ENCODE data around the gene MEOX1.

The MEOX1 gene

GRCh38 chr17:43618276-43618675, 43.4 kb downstream of the MEOX1 start:
- no peak for DNase-seq (ENCODE audit: low read depth)
- H3K4me3 ChIP-seq (ENCODE audit: low read depth, low read length) = no peak overlapping the region
- TF ChIP-seq CTCF (IDR thresholded peaks at IDR 0.05; ENCODE audit: low read depth, low read length) = no peak
- TF ChIP-seq, protein P1, sequence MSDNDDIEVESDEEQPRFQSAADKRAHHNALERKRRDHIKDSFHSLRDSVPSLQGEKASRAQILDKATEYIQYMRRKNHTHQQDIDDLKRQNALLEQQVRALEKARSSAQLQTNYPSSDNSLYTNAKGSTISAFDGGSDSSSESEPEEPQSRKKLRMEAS (IDR thresholded peaks at IDR 0.05; ENCODE audit: low read depth, low read length) = no peak
- no peak for TF ChIP-seq POLR2A (IDR thresholded peaks at IDR 0.05; ENCODE audit: extremely low read depth, insufficient read length)
- no peak for TF ChIP-seq MYC (IDR thresholded peaks at IDR 0.05; ENCODE audit: low read depth, low read length)

DNA sequence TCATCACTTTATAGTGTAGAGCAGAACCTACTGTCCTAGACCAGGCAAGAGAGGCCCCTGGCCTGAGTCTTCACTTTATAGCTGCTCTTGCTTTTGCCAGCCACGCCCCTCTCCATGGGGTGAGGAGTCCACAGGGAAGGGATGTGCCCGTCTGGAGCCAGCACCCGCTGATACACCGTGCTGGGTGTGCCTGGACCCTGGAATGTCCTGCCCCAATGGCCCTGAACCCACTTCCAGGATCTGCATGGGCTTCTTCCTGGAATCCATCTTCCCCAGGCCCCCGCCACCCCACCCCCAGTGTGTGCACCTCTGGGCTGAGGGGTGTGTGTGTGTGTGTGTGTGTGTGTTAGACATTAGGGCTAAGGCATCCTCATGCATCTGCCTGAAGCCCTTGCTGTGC, 44.9 kb downstream of the MEOX1 start:
- no peak for DNase-seq (ENCODE audit: low read depth)
- H3K4me3 ChIP-seq (ENCODE audit: low read depth, low read length) = no peak overlapping the region
- no peak for TF ChIP-seq CTCF (IDR thresholded peaks at IDR 0.05; ENCODE audit: low read depth, low read length)

- H3K4me3 ChIP-seq (ENCODE audit: low read depth, low read length) = no peak overlapping the region
- no peak for DNase-seq (ENCODE audit: low read depth)
- TF ChIP-seq MYC (IDR thresholded peaks at IDR 0.05; ENCODE audit: low read depth, low read length) = no peak
- TF ChIP-seq, protein P1 (IDR thresholded peaks at IDR 0.05; ENCODE audit: low read depth, low read length) = no peak
These were observed 45.3 kb downstream of the MEOX1 start for GRCh38 chr17:43616421-43616820.

GRCh38 chr17:43616029-43616351, 45.7 kb downstream of the MEOX1 start:
- no peak overlapping the region for H3K4me3 ChIP-seq (ENCODE audit: low read depth, low read length)
- no peak for DNase-seq (ENCODE audit: low read depth)
- no peak for TF ChIP-seq POLR2A (IDR thresholded peaks at IDR 0.05; ENCODE audit: extremely low read depth, insufficient read length)
- TF ChIP-seq, protein P1 (IDR thresholded peaks at IDR 0.05; ENCODE audit: low read depth, low read length) = no peak
- no peak for TF ChIP-seq CTCF (IDR thresholded peaks at IDR 0.05; ENCODE audit: low read depth, low read length)
- TF ChIP-seq MYC (IDR thresholded peaks at IDR 0.05; ENCODE audit: low read depth, low read length) = no peak

DNA sequence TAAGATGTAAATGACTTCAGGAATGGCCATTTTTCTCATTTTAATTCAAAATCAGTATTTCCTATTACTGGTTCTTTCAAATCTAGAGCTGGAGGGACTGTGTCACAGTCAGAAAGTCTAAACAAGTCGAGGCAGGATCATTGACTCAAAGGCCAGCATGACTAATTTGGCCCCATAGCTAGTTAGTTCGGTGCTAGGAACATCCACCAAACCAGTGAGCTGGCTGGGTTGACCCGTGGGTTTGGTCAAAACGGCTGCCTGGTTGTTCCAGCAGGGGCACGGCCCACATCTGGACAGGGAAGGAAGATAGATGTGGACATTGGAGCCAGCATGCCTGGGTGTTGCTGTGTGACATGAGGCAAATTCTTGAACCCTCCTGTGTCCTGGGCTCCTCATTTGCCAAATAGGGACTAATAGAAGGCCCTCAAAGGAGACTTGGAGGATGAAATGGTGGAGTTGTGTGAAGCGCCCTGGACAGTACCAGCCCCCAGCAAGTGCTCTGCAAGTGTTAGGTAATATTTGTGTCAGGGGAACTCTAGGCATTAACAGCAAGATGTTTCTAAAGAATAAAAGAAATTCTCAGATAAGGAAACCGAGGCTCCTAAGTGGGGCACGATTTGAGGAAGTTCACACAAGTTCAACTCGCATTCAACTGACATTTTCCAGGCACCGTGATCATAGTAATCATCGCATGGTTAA, 46.2 kb downstream of the MEOX1 start:
- peak; percentile 68 for DNase-seq (ENCODE audit: low read depth)
- H3K4me3 ChIP-seq (ENCODE audit: low read depth, low read length) = no peak overlapping the region
- TF ChIP-seq POLR2A (IDR thresholded peaks at IDR 0.05; ENCODE audit: extremely low read depth, insufficient read length) (no peak), CTCF (IDR thresholded peaks at IDR 0.05; ENCODE audit: low read depth, low read length) (no peak), MYC (IDR thresholded peaks at IDR 0.05; ENCODE audit: low read depth, low read length) (no peak)
- TF ChIP-seq, protein P1 (IDR thresholded peaks at IDR 0.05; ENCODE audit: low read depth, low read length) = no peak

- no peak overlapping the region for H3K4me3 ChIP-seq (ENCODE audit: low read depth, low read length)
- TF ChIP-seq MYC (IDR thresholded peaks at IDR 0.05; ENCODE audit: low read depth, low read length) = no peak
- no peak for TF ChIP-seq CTCF (IDR thresholded peaks at IDR 0.05; ENCODE audit: low read depth, low read length)
- TF ChIP-seq, protein P1 (IDR thresholded peaks at IDR 0.05; ENCODE audit: low read depth, low read length) = no peak
- TF ChIP-seq POLR2A (IDR thresholded peaks at IDR 0.05; ENCODE audit: extremely low read depth, insufficient read length) = no peak
- no peak for DNase-seq (ENCODE audit: low read depth)
These were observed 47.2 kb downstream of the MEOX1 start for GRCh38 chr17:43614561-43614960.

Measured in NB4 (cell line).